GM12878 (cell line): Measurements from ENCODE around the gene RALGAPA1. TPM values are rescaled to one million over a fixed set of nuclear protein-coding genes. Genes with fewer than 3 reads are reported as not detected.

Experiments
- ATAC-seq: fragments of 200-7000 bp; cut with Tn5 transposase; 3 replicates; pipeline ENCODE4 v1.9.1; 2020; ENCODE audit warnings: mild to moderate bottlenecking, moderate library complexity
- BruUV-seq: library from RNA; stranded (reverse); fragments of 400-500 nt; replicated peaks from 2 replicates; lab custom pipeline; 2021; lab: Mats Ljungman, UMichigan
- CTCF ChIA-PET: fragments of 300-600 bp; sonication (Branson Sonifier 250); formaldehyde crosslinking; extraction: SDS; loops from one replicate; lab custom pipeline; 2021; ENCODE audit warnings: inconsistent platforms; lab: Yijun Ruan, JAX
- POLR2A ChIA-PET: fragments of 350-600 bp; formaldehyde crosslinking; extraction: SDS; loops from one replicate; lab custom pipeline; 2021; ENCODE audit warnings: inconsistent platforms; lab: Charles Lee
- RAD21 ChIA-PET: fragments of 300-600 bp; sonication (Branson Sonifier 250); formaldehyde crosslinking; loops from one replicate; lab custom pipeline; 2023; ENCODE audit warnings: antibody characterized with exemption; ENCODE audit not compliant: unreplicated experiment; lab: Charles Lee
- SMC1A ChIA-PET: fragments of 300-600 bp; sonication (Branson Sonifier 250); formaldehyde crosslinking; loops from one replicate; lab custom pipeline; 2023; ENCODE audit not compliant: unreplicated experiment, uncharacterized antibody; lab: Charles Lee
- DNase-seq: peaks from one replicate; pipeline ENCODE4 v3.0.0-alpha.2; 2011; ENCODE audit warnings: low read depth, low spot score
- FAIRE-seq: peaks from 3 replicates; lab custom pipeline; 2011; peaks lifted over from hg19 to GRCh38; lab: Jason Lieb, UNC
- H2AFZ ChIP-seq: 2 replicates; pipeline ENCODE4 v1.6.0; 2011; ENCODE audit warnings: low read depth, low read length, control low read depth; ENCODE audit not compliant: control insufficient read depth
- H3K27ac ChIP-seq: 2 replicates; pipeline ENCODE4 v1.5.1; 2011; ENCODE audit warnings: control low read depth; ENCODE audit not compliant: control insufficient read depth, insufficient read depth
- H3K27me3 ChIP-seq, 2 experiments: replicated peaks in 1 of 2; 2 replicates each; pipeline versions ENCODE4 v1.6.0 to v1.6.1; 2011; ENCODE audit warnings: low read length in 1 of 2; ENCODE audit not compliant: control insufficient read depth in 2 of 2, insufficient read depth in 2 of 2
- H3K36me3 ChIP-seq, 2 experiments: 2 replicates each; pipeline ENCODE4 v1.5.1; 2011; ENCODE audit warnings: low read length in 1 of 2; ENCODE audit not compliant: control insufficient read depth in 2 of 2, insufficient read depth in 2 of 2
- H3K4me1 ChIP-seq: 2 replicates; pipeline ENCODE4 v1.6.1; 2011; ENCODE audit warnings: mild to moderate bottlenecking, low read length, moderate library complexity, mixed read lengths; ENCODE audit not compliant: control insufficient read depth, insufficient read depth
- H3K4me2 ChIP-seq: 2 replicates; pipeline ENCODE4 v1.6.0; 2011; ENCODE audit warnings: control low read depth; ENCODE audit not compliant: control insufficient read depth, insufficient read depth
- H3K4me3 ChIP-seq: fragments of 200-600 bp; sonication (generic); 2 replicates; pipeline ENCODE4 v1.5.1; 2016
- H3K79me2 ChIP-seq: 2 replicates; pipeline ENCODE4 v1.6.0; 2011; ENCODE audit warnings: low read length; ENCODE audit not compliant: control insufficient read depth, insufficient read depth
- H3K9ac ChIP-seq: 2 replicates; pipeline ENCODE4 v1.8.0; 2011; ENCODE audit warnings: low read length, control low read depth, mixed read lengths; ENCODE audit not compliant: control insufficient read depth, insufficient read depth
- H3K9me3 ChIP-seq: replicated peaks from 3 replicates; pipeline ENCODE4 v1.5.1; 2011; ENCODE audit warnings: mild to moderate bottlenecking, low read length; ENCODE audit not compliant: control insufficient read depth, insufficient read depth
- H4K20me1 ChIP-seq: 2 replicates; pipeline ENCODE4 v1.6.0; 2011; ENCODE audit not compliant: control insufficient read depth, insufficient read depth
- CTCF ChIP-seq, 3 experiments: IDR thresholded peaks in 2 of 3; conservative IDR thresholded peaks in 1 of 3; 2 replicates each; pipeline ENCODE4 v1.5.1; 2011; ENCODE audit warnings: low read depth in 3 of 3, low read length in 3 of 3, mild to moderate bottlenecking in 3 of 3, control low read depth in 2 of 3, moderate library complexity in 2 of 3, inconsistent platforms in 1 of 3, mixed read lengths in 1 of 3; ENCODE audit not compliant: control insufficient read depth in 2 of 3, insufficient read depth in 1 of 3; ENCODE audit errors: extremely low read depth in 1 of 3
- GATAD2B ChIP-seq: fragments of 450-650 bp; conservative IDR thresholded peaks from 2 replicates; pipeline ENCODE4 v1.6.1; 2017; ENCODE audit warnings: low read depth, mild to moderate bottlenecking, moderate library complexity
- LARP7 ChIP-seq: fragments of 450-650 bp; IDR thresholded peaks from 2 replicates; pipeline ENCODE4 v1.6.1; 2017; ENCODE audit warnings: mild to moderate bottlenecking
- ZBED1 ChIP-seq: IDR thresholded peaks from 2 replicates; pipeline ENCODE4 v1.6.1; 2016; ENCODE audit warnings: borderline replicate concordance
- ZBTB33 ChIP-seq: fragments of 450-650 bp; IDR thresholded peaks from 2 replicates; pipeline ENCODE4 v1.6.1; 2017; ENCODE audit warnings: mild to moderate bottlenecking
- ZNF217 ChIP-seq: fragments of 450-650 bp; IDR thresholded peaks from 2 replicates; pipeline ENCODE4 v1.6.1; 2017; ENCODE audit warnings: antibody characterized with exemption, mild to moderate bottlenecking
- ZNF622 ChIP-seq: fragments of 450-650 bp; IDR thresholded peaks from 2 replicates; pipeline ENCODE4 v1.6.1; 2017; ENCODE audit warnings: mild to moderate bottlenecking, inconsistent platforms
- WGBS: methylation state at CpG from one replicate; pipeline ENCODE4 v1.1.6; 2016; ENCODE audit warnings: low lambda C conversion rate; ENCODE audit not compliant: insufficient replicate concordance, insufficient coverage; ENCODE audit errors: missing lambda C conversion rate; 5-methylcytosine and 5-hydroxymethylcytosine counted together
- in situ Hi-C: fragments of 300-500 bp; cut with MboI; formaldehyde crosslinking; loops from 9 replicates; pipeline ENCODE4 v1.14.3; 2018; ENCODE audit warnings: mixed read lengths
- intact Hi-C: fragments of 100-400 bp; cut with micrococcal nuclease; formaldehyde crosslinking; loops from one replicate; pipeline ENCODE4 v1.14.2; 2022; ENCODE audit not compliant: unreplicated experiment
- polyA plus RNA-seq, 11 experiments: library from polyadenylated mRNA; depleted of rRNA in 4 of 11; unstranded in 6 of 11; stranded (reverse) in 5 of 11; fragments of >200 nt; fragmentation: Nextera tagmentation in 4 of 11; fragmentation: Illumina TruSeq in 1 of 11; extraction: Ambion mirVana in 4 of 11; extraction: Trizol in 1 of 11; gene quantifications; 1 replicate in 1 of 11; 2 replicates in 10 of 11; pipeline versions ENCODE4 v1.2.1 to v1.2.3, GENCODE V29; 2011 to 2016; ENCODE audit warnings: inconsistent platforms in 2 of 11, missing spikeins in 2 of 11, low read depth in 1 of 11
- total RNA-seq, 4 experiments: library from RNA; depleted of rRNA in 3 of 4; stranded (reverse); fragments of >200 nt in 3 of 4; fragmentation: Illumina TruSeq in 1 of 4; extraction: Trizol in 1 of 4; gene quantifications; 2 replicates each; pipeline versions ENCODE4 v1.2.1 to v1.2.3, GENCODE V29; 2013 to 2021

The RALGAPA1 gene
- total and polyA plus RNA-seq, 10 of the 15 experiments (the other 5 are each of a cell fraction or from before 2014, with no cell fraction given) = 5.6 to 26.7 (median 14.7) TPM

GRCh38 chr14:35637851-35638250 is 171.2 kb downstream of the RALGAPA1 start (continued):
- TF ChIP-seq ZBTB33 (no peak), ZNF622 (no peak)

GRCh38 chr14:35637269-35637668 is 171.8 kb downstream of the RALGAPA1 start:
- no TSS peak for BruUV-seq
- ChIA-PET RAD21 (no interaction called here), SMC1A (no interaction called here), POLR2A (no interaction called here), CTCF (no interaction called here)
- Histone ChIP-seq H4K20me1 (no peaks in the 10 kb centered on the region), H3K4me3 (no peak overlapping the region), H3K27me3 (no peaks in the 10 kb centered on the region), H3K36me3 (0 out of 4 replicates have a peak, but pooled peaks cover 0 to 3% of the 10 kb centered on the region in 2 experiments), H3K9ac (no peak overlapping the region), H3K79me2 (no peaks in the 10 kb centered on the region), H3K4me1 (no peaks in the 10 kb centered on the region), H3K4me2 (no peak overlapping the region), H3K27ac (no peak overlapping the region), H2AFZ (no peak overlapping the region), H3K9me3 (no peaks in the 10 kb centered on the region; the same call in 2 of the 3 replicates)
- in situ Hi-C loops (no loop called here), intact Hi-C loops (no loop called here)
- no peak for DNase-seq
- ATAC-seq = no peak
- no peak for FAIRE-seq
- TF ChIP-seq CTCF (IDR thresholded peaks at IDR 0.05 in 2 of 3, conservative IDR thresholded peaks at IDR 0.05 in 1 of 3; ENCODE audit: control insufficient read depth in 2 of 3, extremely low read depth in 1 of 3, insufficient read depth in 1 of 3, low read depth in 3 of 3, low read length in 3 of 3) (no peak), ZBED1 (no peak), GATAD2B (no peak), ZNF217 (no peak), LARP7 (no peak)
- 97% methylated on average over 2 of the region's 2 CpGs for WGBS
